Hepatocyte (in vitro differentiated cells): ENCODE measurements around the gene FAM89B.

Experiments used
- EZH2 ChIP-seq: fragments of 200-600 bp; sonication (generic); IDR thresholded peaks from 2 replicates; pipeline ENCODE4 v1.6.1; 2016; ENCODE audit warnings: antibody characterized with exemption, mild to moderate bottlenecking, borderline replicate concordance
- EZH2phosphoT487 ChIP-seq: fragments of 200-600 bp; sonication (generic); IDR thresholded peaks from one replicate; pipeline ENCODE4 v1.6.1; 2018; ENCODE audit warnings: antibody characterized with exemption, mild to moderate bottlenecking, low read depth, moderate library complexity; ENCODE audit not compliant: unreplicated experiment, severe bottlenecking
- TF ChIP-seq, protein P1 (sequence below): fragments of 200-600 bp; sonication (generic); IDR thresholded peaks from 2 replicates; pipeline ENCODE4 v1.5.1; 2016; ENCODE audit warnings: antibody characterized with exemption, mild to moderate bottlenecking; ENCODE audit not compliant: poor library complexity

DNA sequence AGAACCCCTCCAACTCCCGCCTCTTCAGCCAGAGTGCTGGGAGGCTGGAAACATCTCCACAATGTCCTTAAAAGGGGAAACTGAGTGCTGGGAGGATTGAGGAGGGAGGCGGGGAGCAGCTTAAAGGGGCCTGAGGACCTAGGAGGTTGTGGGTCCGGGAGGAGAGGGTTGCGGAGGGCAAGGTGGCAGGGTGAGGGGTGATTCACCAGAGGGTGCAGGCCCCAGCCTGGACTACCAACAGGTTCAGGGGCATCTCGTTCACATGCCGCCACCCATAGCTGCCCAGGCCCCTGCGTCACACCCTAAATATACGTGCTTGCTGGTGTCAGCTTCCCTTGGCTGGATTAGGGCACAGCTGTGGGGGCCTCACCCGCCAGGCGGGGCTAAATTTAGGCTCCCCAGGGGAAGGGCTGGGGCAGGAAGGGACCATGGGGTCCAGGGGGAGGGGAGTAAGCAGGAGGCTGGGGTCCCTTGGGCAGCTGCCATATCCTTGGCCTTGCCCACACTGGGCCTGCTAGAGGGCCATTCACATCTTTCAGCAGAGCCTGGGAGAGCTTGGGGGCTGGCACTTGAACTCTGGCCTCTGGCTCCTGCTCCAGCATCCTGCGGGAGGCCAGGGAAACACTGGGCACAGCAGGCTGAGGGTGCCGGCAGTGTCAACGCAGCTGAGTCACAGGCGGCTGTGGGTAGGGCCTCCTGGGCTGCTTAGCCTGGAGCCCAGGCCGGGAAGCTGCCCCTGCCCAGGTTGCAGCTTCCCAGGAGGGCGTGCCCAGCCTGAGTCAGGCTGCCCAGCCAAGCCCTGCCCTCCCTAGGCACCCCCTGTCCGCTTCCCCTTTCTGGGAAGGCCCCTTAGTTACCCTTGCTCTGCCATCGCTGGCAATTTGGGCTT lies 4.8 kb downstream of the FAM89B start:
- TF ChIP-seq, protein P1, sequence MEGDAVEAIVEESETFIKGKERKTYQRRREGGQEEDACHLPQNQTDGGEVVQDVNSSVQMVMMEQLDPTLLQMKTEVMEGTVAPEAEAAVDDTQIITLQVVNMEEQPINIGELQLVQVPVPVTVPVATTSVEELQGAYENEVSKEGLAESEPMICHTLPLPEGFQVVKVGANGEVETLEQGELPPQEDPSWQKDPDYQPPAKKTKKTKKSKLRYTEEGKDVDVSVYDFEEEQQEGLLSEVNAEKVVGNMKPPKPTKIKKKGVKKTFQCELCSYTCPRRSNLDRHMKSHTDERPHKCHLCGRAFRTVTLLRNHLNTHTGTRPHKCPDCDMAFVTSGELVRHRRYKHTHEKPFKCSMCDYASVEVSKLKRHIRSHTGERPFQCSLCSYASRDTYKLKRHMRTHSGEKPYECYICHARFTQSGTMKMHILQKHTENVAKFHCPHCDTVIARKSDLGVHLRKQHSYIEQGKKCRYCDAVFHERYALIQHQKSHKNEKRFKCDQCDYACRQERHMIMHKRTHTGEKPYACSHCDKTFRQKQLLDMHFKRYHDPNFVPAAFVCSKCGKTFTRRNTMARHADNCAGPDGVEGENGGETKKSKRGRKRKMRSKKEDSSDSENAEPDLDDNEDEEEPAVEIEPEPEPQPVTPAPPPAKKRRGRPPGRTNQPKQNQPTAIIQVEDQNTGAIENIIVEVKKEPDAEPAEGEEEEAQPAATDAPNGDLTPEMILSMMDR: no peak
- no peak for TF ChIP-seq EZH2
- no peak for TF ChIP-seq EZH2phosphoT487
